Measurements from ENCODE around the gene P3H2. TPM values are rescaled to one million over a fixed set of nuclear protein-coding genes. Genes with fewer than 3 reads are reported as not detected.

P3H2 gene
- total and polyA plus RNA-seq, 2 donors (not counting 1 experiment from before 2014, with no cell fraction given): not detected

- POLR2A ChIA-PET: no interaction called here
- Histone ChIP-seq H2AFZ (ENCODE audit: insufficient read depth, low read depth, low read length, poor library complexity, severe bottlenecking) (no peak overlapping the region), H3K4me3 (ENCODE audit: control extremely low read depth in 1 of 5, extremely low read depth in 1 of 5, insufficient read depth in 1 of 5, low read depth in 2 of 5, low read length in 4 of 5) (no peak overlapping the region), H3K4me1 (ENCODE audit: control insufficient read depth in 2 of 2, insufficient read depth in 2 of 2, low read length in 2 of 2) (no peaks in the 10 kb centered on the region), H3K27me3 (replicated peaks in 1 of 4; ENCODE audit: control extremely low read depth in 1 of 4, control insufficient read depth in 3 of 4, insufficient read depth in 4 of 4, low read length in 3 of 4) (no peaks in the 10 kb centered on the region), H3K4me2 (replicated peaks; ENCODE audit: low read depth, low read length, poor library complexity, severe bottlenecking) (no peak overlapping the region), H3K36me3 (replicated peaks in 1 of 2; ENCODE audit: control extremely low read depth in 1 of 2, control insufficient read depth in 1 of 2, extremely low read depth in 1 of 2, insufficient read depth in 2 of 2, low read length in 1 of 2) (no peaks in the 10 kb centered on the region), H3K27ac (ENCODE audit: low read length in 2 of 2) (no peak overlapping the region), H4K20me1 (ENCODE audit: control insufficient read depth, insufficient read depth, low read length, poor library complexity, severe bottlenecking) (no peaks in the 10 kb centered on the region), H3K79me2 (ENCODE audit: control insufficient read depth, insufficient read depth, low read length) (no peaks in the 10 kb centered on the region), H3K9ac (ENCODE audit: low read length) (no peak overlapping the region), H3K9me3 (ENCODE audit: control extremely low read depth in 1 of 3, control insufficient read depth in 2 of 3, insufficient read depth in 1 of 3, low read length in 2 of 3) (no peaks in the 10 kb centered on the region)
- no peaks in the 10 kb centered on the region for H3K4me1 Mint-ChIP-seq
- 100% methylated on average over 1 of the region's 2 CpGs for WGBS (ENCODE audit: insufficient coverage)
- no peak for ATAC-seq (ENCODE audit: low read depth)
- H3K27me3 Mint-ChIP-seq: peaks cover 3% of the 10 kb centered on the region
- no peak overlapping the region for H3K27ac Mint-ChIP-seq
- no peak for TF ChIP-seq CTCF (IDR thresholded peaks at IDR 0.05)
- TF ChIP-seq EZH2 (IDR thresholded peaks at IDR 0.05; ENCODE audit: borderline replicate concordance, insufficient read depth, low read depth, low read length, poor library complexity, severe bottlenecking): no peak
- no peak overlapping the region for H3K4me3 Mint-ChIP-seq
- CTCF ChIA-PET: no interaction called here
- intact Hi-C loops (cut with micrococcal nuclease): no loop called here
- no peak for DNase-seq
- H3K9me3 Mint-ChIP-seq (ENCODE audit: insufficient read depth): no peaks in the 10 kb centered on the region
These were observed 56.0 kb downstream of the P3H2 start for GRCh38 chr3:190064659-190065058.

- intact Hi-C loops (cut with micrococcal nuclease): no loop called here
- no peak overlapping the region for H3K4me3 Mint-ChIP-seq
These were observed 56.6 kb downstream of the P3H2 start for GRCh38 chr3:190064112-190064511.

More at GRCh38 chr3:190064112-190064511, 56.6 kb downstream of the P3H2 start:
- no peaks in the 10 kb centered on the region for H3K4me1 ChIP-seq (ENCODE audit: control insufficient read depth in 2 of 2, insufficient read depth in 2 of 2, low read length in 2 of 2)
- H4K20me1 ChIP-seq (ENCODE audit: control insufficient read depth, insufficient read depth, low read length, poor library complexity, severe bottlenecking): no peaks in the 10 kb centered on the region
- H3K9ac ChIP-seq (ENCODE audit: low read length): no peak overlapping the region
- no peak overlapping the region for H3K4me2 ChIP-seq (replicated peaks; ENCODE audit: low read depth, low read length, poor library complexity, severe bottlenecking)
- DNase-seq: no peak
- no peaks in the 10 kb centered on the region for H3K79me2 ChIP-seq (ENCODE audit: control insufficient read depth, insufficient read depth, low read length)
- TF ChIP-seq CTCF (IDR thresholded peaks at IDR 0.05) (no peak), EZH2 (IDR thresholded peaks at IDR 0.05; ENCODE audit: borderline replicate concordance, insufficient read depth, low read depth, low read length, poor library complexity, severe bottlenecking) (no peak)
- ATAC-seq (ENCODE audit: low read depth): no peak
- WGBS (ENCODE audit: insufficient coverage): no CpG with 5 or more reads among the region's 3 CpGs
- no peaks in the 10 kb centered on the region for H3K4me1 Mint-ChIP-seq
- no peak overlapping the region for H2AFZ ChIP-seq (ENCODE audit: insufficient read depth, low read depth, low read length, poor library complexity, severe bottlenecking)
- H3K4me3 ChIP-seq (ENCODE audit: control extremely low read depth in 1 of 5, extremely low read depth in 1 of 5, insufficient read depth in 1 of 5, low read depth in 2 of 5, low read length in 4 of 5): no peak overlapping the region
- H3K36me3 ChIP-seq (replicated peaks in 1 of 2; ENCODE audit: control extremely low read depth in 1 of 2, control insufficient read depth in 1 of 2, extremely low read depth in 1 of 2, insufficient read depth in 2 of 2, low read length in 1 of 2): no peaks in the 10 kb centered on the region
- ChIA-PET POLR2A (no interaction called here), CTCF (no interaction called here)
- no peaks in the 10 kb centered on the region for H3K27me3 ChIP-seq (replicated peaks in 1 of 4; ENCODE audit: control extremely low read depth in 1 of 4, control insufficient read depth in 3 of 4, insufficient read depth in 4 of 4, low read length in 3 of 4)
- H3K9me3 Mint-ChIP-seq (ENCODE audit: insufficient read depth): no peaks in the 10 kb centered on the region
- H3K27me3 Mint-ChIP-seq: peaks cover 3% of the 10 kb centered on the region
- H3K27ac ChIP-seq (ENCODE audit: low read length in 2 of 2): no peak overlapping the region
- no peak overlapping the region for H3K27ac Mint-ChIP-seq
- no peaks in the 10 kb centered on the region for H3K9me3 ChIP-seq (ENCODE audit: control extremely low read depth in 1 of 3, control insufficient read depth in 2 of 3, insufficient read depth in 1 of 3, low read length in 2 of 3)

All from B cell (primary cell).